ENCODE data around the gene SCN9A.

DNA sequence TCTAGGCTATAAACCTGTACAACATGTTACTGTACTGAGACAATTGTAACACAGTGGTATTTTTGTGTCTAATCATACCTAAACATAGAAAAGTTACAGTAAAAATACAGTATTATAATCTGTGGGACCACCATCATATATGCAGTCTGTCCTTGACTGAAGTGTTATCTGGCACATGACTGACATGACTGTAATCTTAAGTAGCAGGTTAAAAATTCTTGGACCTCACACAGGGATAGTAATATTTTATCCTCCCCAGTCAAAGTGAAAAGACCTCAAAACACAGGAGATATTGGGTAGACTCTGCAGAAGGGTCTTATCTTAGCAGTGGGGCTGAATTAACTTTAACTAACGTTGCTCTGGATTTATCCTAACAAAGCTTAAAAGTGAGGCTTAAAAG, 4.9 kb upstream of the SCN9A start:
- TF ChIP-seq, protein P1, sequence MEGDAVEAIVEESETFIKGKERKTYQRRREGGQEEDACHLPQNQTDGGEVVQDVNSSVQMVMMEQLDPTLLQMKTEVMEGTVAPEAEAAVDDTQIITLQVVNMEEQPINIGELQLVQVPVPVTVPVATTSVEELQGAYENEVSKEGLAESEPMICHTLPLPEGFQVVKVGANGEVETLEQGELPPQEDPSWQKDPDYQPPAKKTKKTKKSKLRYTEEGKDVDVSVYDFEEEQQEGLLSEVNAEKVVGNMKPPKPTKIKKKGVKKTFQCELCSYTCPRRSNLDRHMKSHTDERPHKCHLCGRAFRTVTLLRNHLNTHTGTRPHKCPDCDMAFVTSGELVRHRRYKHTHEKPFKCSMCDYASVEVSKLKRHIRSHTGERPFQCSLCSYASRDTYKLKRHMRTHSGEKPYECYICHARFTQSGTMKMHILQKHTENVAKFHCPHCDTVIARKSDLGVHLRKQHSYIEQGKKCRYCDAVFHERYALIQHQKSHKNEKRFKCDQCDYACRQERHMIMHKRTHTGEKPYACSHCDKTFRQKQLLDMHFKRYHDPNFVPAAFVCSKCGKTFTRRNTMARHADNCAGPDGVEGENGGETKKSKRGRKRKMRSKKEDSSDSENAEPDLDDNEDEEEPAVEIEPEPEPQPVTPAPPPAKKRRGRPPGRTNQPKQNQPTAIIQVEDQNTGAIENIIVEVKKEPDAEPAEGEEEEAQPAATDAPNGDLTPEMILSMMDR (IDR thresholded peaks at IDR 0.05; ENCODE audit: poor library complexity, severe bottlenecking), result no peak
- TF ChIP-seq EP300 (conservative IDR thresholded peaks at IDR 0.05; ENCODE audit: poor library complexity, severe bottlenecking) (no peak), MXI1 (conservative IDR thresholded peaks at IDR 0.05; ENCODE audit: poor library complexity, severe bottlenecking) (no peak), TAF1 (IDR thresholded peaks at IDR 0.05; ENCODE audit: low read depth) (no peak), EZH2 (IDR thresholded peaks at IDR 0.05; ENCODE audit: borderline replicate concordance, insufficient read depth, low read length, poor library complexity, severe bottlenecking) (no peak)
- TF ChIP-seq, protein P2, sequence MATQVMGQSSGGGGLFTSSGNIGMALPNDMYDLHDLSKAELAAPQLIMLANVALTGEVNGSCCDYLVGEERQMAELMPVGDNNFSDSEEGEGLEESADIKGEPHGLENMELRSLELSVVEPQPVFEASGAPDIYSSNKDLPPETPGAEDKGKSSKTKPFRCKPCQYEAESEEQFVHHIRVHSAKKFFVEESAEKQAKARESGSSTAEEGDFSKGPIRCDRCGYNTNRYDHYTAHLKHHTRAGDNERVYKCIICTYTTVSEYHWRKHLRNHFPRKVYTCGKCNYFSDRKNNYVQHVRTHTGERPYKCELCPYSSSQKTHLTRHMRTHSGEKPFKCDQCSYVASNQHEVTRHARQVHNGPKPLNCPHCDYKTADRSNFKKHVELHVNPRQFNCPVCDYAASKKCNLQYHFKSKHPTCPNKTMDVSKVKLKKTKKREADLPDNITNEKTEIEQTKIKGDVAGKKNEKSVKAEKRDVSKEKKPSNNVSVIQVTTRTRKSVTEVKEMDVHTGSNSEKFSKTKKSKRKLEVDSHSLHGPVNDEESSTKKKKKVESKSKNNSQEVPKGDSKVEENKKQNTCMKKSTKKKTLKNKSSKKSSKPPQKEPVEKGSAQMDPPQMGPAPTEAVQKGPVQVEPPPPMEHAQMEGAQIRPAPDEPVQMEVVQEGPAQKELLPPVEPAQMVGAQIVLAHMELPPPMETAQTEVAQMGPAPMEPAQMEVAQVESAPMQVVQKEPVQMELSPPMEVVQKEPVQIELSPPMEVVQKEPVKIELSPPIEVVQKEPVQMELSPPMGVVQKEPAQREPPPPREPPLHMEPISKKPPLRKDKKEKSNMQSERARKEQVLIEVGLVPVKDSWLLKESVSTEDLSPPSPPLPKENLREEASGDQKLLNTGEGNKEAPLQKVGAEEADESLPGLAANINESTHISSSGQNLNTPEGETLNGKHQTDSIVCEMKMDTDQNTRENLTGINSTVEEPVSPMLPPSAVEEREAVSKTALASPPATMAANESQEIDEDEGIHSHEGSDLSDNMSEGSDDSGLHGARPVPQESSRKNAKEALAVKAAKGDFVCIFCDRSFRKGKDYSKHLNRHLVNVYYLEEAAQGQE (IDR thresholded peaks at IDR 0.05; ENCODE audit: borderline replicate concordance), result no peak
